ENCODE data around the gene SLC44A4.
"Not testable (repeated sequence)": the region's sequence is repeated elsewhere in the genome, so short reads cannot be mapped to it uniquely, and the experiment has no call there.

SLC44A4 gene

DNA sequence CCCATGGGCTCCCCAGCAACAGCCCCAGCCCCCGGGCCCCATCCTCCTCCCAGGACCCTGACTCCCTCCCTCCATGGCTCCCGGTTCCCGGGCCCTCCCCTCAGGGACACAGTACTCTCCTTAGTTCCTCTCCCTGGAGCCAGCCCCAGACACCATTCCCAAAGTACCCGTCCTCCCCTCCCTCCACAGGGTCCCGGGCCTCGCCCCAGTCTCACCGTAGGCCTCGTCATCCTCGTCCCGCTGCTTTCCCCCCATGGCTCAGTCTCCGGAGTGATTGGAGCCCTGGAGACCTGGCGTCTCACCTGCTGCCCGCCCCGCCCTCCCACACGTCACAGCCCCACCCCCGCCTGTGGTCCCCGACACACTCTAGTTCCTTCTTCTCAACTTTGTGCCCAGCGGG lies at the start of gene SLC44A4:
TSS of gene SLC44A4 (minus strand) at position 272 of the 400 bp plus-strand sequence. CDS start at position 255, 17 bp downstream.
- no peak for DNase-seq

DNA sequence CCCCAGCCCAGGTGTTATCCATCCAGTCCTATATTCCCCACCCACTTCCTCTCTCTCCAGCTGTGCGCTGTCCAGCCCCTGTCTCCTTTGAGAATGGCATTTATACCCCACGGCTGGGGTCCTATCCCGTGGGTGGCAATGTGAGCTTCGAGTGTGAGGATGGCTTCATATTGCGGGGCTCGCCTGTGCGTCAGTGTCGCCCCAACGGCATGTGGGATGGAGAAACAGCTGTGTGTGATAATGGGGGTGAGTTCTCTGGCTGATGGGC lies 49.8 kb upstream of the SLC44A4 start:
- no peak for DNase-seq

DNA sequence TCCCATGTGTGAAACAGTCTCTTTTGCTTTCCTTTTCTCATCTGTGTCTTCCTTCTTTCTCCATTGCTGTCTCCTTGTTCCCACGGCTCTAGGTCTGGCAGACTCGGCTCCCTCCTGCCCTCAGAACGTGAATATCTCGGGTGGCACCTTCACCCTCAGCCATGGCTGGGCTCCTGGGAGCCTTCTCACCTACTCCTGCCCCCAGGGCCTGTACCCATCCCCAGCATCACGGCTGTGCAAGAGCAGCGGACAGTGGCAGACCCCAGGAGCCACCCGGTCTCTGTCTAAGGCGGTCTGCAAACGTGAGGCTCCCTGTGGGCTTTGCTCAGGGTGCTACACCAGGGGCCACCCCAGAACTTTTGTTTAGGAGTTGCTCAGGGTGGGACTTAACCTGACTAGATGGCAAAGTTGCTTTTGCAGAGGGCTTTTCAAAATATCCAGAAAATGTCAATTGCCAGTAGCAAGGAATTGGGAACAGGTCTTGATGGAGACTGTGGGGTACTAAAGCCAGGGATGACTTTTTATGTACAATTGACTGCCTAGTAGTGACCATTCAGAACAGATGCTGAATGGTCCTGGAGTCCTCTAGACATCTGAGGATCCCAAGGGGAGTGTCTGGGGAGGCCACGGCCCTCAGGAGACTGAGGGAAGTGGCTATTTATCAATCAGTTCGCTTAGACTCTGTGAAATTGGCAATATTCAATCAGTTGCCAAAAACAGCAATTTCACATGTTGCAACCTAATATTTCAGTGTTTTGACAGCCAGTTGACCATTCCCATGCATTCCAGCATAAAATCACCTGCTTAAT lies 49.3 kb upstream of the SLC44A4 start:
- no peak for DNase-seq

DNA sequence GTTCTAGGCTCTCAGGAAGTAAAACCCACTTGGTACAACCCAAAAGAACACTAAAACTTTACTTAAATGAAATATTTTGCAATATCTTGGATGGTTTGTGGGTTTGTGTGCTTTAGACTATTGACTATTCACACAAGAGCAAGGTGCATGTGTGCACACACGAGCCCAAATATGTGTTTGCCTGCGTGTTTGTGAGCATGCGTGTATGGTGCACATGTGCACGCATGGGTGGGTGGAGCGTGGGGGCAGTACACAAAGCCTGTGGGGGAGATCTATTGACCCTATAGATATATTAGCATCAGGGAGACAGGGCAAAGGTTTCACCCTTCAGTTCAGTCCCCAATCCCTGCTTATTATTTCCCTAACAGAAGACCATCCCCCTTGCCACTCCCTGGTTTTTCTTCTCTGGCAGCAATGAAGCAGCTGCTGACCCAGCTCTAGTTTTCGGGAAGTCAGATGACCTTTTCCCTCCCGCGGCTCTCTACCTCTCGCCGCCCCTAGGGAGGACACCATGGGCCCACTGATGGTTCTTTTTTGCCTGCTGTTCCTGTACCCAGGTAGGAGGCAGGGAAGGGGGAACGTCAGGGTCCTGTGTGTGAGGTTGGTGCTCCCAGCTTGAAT lies 48.6 kb upstream of the SLC44A4 start, which contains the start of gene C2:
TSS of gene C2 (plus strand) at position 476 of the 621 bp plus-strand sequence. CDS start at position 512, 36 bp downstream.
- DNase-seq, result no peak

DNA sequence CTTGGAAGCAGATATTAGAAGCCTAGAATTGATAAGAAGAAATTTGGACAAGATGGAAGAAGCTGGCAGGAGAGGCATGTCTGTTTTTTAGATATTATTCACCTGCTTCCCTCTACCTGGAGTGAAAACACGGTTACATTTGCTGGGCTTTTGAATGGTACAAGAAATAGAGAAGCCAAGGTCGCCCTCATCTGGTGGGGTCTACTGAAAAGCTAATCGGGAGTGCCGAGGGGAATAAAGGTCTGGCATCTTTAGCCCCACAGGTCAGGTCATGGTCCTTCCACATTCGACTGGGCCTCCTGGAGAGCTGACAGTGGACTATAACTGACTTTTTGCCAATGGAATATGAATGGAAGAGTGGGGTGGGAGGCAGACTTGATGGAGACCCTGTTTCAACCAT lies 44.1 kb upstream of the SLC44A4 start:
- DNase-seq, result peak; percentile 28

DNA sequence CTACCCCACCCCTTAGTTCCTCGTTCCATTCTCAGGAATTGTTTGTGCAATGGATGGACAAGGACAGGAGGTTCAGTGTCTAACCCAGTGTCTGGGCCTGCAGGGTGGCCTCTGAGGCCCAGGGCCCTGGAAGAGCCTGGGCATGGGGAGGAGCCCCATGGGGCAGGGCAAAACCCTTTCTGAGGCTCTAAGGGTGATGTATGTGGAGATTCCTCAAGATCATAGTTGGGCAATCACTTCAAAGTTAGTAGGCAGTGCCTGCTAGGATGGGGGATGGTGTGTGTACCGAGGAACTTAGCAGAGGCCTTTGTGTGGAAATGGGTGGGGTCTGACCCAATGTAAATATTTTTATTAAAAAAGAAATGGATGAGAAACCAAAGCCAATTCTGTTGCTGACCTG lies 42.0 kb upstream of the SLC44A4 start:
- no peak for DNase-seq

DNA sequence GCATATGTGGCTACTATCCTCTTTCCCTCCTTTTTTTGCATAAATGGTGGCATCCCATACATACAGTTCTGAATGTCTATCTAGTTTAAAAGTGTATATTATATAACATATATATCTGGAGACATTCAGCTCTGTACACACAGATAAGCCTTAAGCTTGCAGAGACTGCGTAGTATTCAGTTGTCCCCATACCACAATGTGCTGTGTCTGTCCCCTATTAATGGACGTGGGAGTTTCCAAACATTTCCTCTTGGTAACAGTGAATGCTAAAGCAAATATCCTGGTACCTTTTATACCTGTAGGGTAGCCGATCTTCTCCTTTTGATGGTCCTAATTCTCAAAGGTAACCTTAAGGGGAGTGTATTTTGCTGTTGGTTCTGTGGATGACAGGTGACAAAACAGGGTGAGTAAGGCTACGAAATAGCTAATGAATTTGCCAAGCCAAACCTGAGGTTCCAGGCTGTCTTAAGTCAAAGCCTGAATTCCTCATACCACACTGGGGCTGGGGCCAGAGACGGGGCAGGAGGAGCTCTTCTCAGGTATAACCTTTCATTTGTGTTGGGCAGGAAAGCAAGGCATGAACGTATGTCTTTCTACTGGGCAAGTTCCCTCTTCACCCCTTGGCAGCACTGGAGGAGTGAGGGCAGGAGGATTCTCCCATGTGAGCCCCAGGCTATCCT lies 41.0 kb upstream of the SLC44A4 start:
- DNase-seq, result no peak

DNA sequence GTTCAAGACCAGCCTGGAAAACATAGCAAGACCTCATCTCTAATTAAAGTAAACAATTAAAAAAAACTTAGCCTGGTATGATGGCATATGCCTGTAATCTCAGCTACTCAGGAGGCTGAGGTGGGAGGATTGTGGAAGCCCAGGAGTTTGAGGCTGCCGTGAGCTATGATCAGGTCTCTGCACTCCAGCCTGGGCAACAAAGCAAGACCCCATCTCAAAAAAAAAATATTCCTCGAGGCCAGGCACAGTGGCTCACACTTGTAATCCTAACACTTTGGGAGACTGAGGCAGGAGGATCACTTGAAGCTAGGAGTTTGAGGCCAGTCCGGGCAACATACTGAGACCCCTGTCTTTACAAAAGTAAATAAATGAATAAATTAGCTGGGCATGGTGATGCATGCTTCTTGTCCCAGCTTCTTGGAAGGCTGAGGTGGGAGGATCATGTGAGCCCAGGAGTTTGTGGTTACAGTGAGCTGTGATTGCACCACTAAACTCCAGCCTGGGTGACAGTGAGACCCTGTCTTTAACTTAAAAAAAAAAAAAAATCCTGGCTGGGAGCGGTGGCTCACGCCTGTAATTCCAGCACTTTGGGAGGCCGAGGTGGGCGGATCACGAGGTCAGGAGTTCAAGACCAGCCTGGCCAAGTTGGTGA lies 39.4 kb upstream of the SLC44A4 start:
- no peak for DNase-seq

DNA sequence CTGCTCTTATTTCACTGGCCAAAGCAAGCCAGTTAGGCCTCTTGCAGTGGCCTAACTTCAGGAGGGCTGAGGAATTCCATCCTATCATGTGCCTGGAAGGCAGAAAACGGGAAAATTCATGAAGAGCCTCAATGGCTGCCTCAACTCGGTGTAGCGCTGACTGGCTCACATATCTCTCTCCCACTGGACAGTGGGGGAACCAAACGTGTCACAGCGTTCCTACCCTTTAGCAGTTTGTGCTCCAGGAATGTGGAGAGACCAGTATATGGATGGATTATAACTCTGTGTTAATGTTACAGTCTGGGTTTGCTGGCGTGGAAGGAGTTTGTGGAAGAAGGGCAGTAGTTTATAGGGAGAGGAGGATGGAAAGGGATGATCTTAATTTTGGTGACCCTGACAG lies 37.0 kb upstream of the SLC44A4 start:
- DNase-seq, result no peak

DNA sequence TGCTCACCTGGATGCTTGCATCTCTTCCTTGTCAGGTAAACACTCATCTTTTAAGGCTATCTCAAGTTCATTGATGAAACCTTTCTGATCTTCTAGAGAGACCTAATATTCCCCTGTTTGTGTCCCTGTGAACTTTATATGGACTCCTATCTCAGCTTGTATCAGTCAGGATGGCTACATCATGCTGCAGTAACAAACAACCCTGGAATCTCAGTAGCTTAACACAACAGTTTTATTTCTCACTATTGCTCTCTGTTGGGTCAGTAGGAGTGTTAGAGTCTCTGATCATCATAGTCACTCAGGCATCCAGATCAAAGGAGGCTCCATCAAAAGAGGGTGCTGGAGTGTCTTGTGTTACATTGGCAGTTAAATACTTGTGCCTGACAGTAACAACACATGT lies 36.6 kb upstream of the SLC44A4 start:
- no peak for DNase-seq

DNA sequence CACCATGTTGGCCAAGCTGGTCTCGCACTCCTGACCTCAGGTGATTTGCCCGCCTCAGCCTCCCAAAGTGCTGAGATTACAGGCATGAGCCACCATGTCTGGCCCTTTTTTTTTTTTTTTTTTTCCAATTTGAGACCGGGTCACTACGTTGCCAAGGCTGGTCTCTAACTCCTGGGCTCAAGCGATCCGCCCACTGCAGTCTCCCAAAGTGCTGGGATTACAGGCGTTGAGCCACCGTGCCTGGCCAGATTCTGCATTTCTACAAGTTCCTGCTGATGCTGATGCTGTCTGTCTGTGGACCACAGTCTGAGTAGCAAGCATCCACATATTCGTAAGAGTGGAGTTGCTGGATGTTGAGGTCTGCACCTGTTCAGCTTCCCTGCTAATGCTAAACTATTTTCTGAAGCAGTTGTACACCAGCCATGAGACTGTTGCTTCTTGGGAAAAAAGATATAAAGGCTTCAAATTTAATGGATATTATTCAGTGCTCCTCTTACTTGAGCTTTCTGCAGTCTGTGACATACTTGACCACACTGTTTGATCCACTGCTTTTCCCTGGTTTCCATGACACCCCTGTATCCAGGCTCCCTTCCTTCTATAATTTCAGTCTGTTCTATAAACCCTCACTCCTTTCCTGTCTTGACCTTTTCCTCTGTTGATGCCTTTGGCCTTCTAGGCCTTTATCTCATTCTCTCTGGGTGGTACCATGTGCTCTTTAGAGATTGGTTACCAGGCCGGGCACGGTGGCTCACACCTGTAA lies 33.2 kb upstream of the SLC44A4 start:
- no peak for DNase-seq

DNA sequence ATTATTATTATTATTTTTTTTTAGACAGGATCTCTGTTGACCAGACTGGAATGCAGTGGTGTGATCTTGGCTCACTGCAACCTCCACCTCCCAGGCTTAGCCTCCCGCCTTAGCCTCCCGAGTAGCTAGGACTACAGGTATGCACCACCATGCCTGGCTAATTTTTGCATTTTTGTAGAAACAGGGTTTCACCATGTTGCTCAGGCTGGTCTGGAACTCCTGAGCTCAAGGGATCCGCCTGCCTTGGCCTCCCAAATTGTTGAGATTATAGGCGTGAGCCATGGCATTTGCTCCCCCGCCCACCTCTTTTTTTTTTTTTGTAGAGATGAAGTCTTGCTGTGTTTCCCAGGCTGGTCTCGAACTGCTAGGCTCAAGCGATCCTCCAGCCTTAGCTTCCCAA lies 30.5 kb upstream of the SLC44A4 start:
- DNase-seq, result not testable (repeated sequence)

DNA sequence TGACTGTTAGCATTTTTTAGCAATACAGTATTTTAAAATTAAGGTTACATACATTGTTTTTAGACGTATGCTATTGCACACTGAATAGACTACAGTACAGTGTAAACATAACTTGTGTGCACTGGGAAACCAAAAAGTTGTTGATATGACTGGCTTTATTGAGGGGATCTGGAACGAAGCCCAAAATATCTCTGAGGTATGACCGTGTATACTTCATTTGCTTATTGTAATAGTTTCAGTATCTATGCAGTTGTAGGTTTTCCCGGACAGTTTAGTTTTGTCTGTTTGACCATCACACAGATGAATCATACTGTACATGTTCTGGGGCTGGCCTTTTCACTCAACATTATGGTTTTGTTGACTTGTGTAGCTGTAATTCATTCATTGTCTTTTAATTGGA lies 30.0 kb upstream of the SLC44A4 start:
- DNase-seq, result no peak

DNA sequence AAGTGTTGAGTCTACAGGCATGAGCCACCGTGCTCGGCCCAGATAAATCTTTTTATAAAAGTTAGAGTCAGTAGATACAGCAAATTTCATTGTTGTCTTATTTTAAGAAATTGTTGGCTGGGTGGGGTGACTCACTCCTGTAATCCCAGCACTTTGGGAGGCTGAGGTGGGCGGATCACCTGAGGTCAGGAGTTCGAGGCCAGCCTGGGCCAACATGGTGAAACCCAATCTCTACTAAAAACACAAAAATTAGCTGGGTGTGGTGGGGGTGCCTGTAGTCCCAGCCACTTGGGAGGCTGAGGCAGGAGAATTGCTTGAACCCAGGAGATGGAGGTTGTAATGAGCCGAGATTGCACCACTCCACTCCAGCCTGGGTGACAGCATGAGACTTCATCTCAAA lies 29.5 kb upstream of the SLC44A4 start:
- not testable (repeated sequence) for DNase-seq

DNA sequence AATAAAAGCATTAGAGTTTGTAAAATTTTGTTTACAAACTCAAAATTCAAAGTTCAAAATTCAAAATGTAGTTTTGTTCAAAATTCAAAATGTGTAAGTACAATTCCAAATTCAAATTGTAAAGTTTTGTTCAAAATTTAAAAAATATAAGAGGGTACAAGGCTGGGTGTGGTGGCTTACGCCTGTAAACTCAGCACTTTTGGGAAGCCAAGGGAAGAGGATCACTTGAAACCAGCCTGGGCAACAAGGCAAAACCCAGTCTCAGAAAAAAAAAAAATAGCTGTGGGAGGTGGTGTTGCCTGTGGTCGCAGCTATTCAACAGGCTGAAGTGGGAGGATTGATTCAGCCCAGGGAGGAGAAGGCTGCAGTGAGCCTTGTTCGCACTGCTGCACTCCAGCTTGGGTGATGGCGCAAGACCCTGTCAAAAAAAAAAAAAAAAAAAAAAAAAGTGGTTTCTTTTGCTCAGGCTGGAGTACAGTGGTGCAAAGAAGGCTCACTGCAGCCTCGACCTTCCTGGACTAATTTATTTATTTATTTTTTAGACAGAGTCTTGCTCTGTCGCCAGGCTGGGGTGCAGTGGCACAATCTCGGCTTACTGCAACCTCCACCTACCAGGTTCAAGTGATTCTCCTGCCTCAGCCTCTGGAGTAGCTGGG lies 28.5 kb upstream of the SLC44A4 start:
- DNase-seq, result no peak

DNA sequence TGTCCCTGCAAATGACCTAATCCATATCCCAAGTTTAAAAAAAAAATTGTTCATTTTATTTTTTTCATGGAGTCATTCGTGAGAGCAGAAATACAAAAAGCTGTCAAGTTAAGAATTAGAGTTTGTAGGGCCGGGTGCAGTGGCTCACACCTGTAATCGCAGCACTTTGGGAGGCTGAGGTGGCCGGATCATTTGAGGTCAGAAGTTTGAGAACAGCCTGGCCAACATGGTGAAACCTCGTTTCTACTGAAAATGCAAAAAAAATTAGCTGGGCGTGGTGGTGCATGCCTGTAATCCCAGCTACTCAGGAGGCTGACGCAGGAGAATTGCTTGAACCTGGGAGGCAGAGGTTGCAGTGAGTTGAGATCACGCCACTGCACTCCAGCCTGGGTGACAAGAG lies 27.9 kb upstream of the SLC44A4 start:
- DNase-seq, result not testable (repeated sequence)

DNA sequence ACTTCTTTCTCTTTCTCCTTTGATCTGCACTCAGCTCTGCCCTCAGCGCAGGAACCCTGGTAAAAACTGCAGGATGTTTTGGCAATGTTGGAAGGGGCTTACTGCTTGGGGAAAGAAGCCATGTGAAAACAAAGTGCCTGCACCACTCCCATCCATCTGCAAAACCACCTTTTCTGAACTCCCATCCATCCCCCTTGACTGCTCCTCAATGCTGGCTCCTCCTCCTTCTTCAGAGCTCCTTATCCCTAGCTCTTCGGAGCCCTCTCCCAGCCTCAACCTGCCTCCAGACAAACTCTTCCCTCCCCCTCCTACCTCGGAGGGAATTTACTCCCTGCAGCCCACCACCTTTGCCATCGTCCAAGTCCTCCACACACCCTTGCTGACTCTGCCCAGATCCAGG lies 27.3 kb upstream of the SLC44A4 start:
- no peak for DNase-seq

DNA sequence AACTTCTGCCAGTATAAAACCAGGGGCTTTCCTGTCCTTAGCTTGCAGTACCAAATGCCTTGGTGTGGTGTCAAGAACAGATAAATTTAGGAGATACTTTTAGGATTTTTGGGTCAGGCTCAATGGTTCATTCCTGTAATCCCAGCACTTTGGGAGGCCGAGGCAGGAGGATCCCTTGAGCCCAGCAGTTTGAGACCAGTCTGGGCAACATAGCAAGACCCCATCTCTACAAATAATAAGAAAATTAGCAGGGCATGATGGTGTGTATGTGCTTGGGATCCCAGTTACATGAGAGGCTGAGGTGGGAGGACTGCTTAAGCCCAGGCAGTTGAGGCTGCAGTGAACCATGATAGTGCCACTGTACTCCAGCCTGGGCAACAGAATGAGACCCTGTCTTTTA lies 26.2 kb upstream of the SLC44A4 start:
- DNase-seq, result no peak

DNA sequence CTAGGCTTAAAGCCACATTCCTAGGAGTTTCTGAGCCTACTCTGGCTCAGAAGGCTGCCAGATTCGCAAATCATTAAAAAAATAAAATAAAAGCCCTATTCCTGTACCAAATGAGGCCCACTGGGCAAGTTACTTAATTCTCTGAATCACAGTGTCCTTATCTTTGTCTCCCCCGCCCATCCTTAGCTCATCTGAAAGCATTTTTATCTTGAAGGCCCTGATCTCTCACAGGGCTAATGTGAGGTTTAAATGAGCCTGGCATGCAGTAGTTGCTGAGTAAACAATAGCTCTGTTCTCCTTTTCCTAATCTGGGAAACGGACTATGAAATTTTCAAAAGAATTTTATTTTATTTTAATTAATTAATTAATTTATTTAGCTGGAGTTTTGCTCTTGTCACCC lies 25.2 kb upstream of the SLC44A4 start:
- DNase-seq, result no peak

DNA sequence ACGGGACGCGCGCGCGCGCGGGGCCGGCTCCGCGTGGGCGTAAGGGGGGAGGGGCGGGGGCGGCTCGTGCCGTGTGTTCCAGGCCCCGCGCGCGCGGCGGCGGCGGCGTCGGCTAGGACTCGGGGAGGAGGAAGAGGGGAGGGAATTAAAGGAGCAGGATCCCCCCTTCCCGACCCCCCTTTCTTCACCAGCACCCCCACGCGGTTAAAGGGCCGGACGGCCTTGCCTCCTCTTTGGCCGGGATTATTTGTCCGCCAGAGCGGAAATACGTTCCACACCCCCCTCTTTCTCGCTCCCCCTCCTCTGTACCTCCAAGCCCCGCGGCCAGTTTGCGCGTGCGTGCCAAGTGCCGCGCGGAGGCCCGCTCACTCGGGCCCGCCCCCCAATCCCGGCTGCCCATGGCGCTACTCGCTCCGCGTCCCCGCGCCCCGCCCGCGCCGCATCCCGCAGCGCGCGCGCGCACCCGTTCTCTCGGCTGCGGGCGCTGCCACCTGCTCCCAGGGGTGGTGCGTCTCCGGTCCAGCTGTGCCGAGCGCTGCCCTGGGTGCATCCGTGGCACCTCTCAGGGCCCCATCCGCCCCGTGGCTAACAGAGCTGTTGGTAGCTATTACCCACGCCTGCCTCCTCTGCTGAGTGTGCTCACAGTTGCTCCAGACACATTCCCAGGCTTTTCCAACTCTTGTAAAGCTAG lies 23.3 kb upstream of the SLC44A4 start, which contains the start of gene ZBTB12:
TSS of gene ZBTB12 (minus strand) at position 134 of the 691 bp plus-strand sequence. CDS start 781 bp downstream, outside the sequence.
- peak; percentile 86 for DNase-seq

DNA sequence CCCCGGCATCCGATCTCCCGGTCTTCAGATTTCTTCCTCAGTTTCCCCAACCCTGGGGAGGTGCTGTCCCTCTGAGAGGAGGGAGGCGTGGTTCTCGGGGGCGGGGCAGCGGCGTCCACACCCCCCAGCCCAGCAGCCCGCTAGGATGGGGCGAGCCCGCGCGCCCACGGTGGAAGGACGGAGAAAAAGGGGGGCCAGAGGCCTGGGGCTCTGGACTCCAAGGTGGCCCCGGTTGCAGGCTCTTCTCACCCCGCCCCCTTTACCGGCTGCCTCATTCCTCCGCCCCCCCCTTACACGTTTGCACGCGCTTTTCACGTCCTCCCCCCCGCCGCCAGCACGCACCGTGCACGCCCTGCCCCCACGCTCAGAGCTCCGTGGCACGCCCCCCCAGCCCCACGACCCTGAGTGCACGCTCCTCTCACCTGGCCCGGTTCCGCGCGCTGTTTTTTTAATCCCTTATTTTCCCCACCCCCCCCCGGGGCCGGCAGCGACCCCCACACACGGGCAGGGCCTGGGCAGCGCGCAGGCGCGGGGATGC lies 22.7 kb upstream of the SLC44A4 start:
- DNase-seq, result peak; percentile 76
